GM19467 (cell line): ENCODE measurements around the gene FOLH1.
"Not testable (repeated sequence)": the region's sequence is repeated elsewhere in the genome, so short reads cannot be mapped to it uniquely, and the experiment has no call there.

ENCODE experiments used
- ATAC-seq: cut with Tn5 transposase; IDR thresholded peaks from one replicate; pipeline ENCODE4 v1.9.1; 2021; ENCODE audit warnings: mild to moderate bottlenecking, moderate library complexity; ENCODE audit not compliant: unreplicated experiment

FOLH1 gene

DNA sequence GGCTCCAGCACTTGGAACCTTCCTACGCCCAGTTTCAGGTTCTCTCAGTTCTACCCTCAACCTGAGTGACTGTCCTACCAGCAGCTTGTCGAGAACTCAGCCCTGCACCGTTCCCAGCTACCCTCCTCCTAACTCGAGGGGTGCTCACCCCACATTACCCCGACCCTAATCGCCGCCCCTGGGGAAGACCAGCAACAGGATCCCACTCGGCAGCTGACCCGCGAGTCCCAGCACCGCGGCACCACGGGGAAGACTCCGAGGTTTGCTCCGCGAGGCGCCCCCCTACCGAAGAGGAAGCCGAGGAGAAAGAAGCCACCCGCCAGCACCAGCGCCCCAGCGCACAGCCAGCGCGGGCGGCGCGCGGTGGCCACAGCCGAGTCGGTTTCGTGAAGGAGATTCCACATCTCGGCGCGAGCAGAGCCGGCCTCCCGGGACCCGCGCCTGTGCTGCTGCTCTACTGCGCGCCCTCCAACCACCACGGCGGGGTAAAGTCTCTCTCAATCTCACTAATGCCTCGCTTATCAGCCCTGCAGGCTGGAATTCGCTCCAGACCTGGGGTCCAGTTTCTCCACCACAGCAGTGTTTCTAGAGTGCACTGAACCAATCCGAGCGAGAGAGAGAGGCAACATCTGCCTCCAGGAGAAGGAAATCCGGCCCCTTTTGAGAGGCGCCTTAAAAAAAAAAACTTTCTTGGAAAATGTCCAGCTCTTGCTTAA lies at the start of gene FOLH1:
TSS of gene FOLH1 (minus strand) at position 597 of the 716 bp plus-strand sequence. CDS start at position 404, 193 bp downstream.
- no peak for ATAC-seq

DNA sequence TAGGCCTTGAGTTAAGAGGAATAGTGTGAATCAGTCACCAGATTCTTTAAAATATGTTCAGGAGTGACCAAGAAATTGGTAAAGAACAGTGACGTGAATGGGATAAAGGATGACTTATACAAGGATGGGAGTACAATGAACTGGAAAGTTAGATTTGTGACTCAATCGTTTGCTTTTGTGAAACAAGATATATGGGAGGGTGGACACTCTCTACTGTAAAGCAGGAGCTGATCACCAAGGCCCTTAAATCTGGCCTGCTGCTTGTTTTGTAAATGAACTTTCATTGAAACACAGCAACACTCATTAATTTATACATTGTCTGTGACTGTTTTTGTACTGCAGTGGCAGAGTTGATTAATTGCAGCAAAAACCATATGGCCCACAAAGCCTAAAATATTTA lies 46.7 kb upstream of the FOLH1 start:
- ATAC-seq, result not testable (repeated sequence)

DNA sequence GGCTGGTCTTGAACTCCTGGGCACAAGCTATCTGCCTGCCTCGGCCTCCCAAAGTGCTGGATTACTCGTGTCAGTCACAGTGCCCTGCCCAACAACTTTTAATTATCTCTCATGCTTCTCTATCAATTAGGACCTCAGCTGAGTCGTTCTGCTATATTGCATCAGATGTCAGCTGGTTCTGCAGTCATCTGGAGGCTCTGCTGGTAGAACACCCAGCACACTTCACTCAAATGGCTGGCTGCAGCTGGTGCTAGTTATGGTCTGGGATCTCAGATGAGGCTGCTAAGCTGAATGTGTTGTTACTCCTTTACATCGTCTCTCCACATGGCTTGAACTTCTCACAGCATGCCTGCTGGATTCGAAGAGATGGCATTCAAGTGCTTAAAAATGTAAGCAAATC lies 42.8 kb upstream of the FOLH1 start:
- not testable (repeated sequence) for ATAC-seq

DNA sequence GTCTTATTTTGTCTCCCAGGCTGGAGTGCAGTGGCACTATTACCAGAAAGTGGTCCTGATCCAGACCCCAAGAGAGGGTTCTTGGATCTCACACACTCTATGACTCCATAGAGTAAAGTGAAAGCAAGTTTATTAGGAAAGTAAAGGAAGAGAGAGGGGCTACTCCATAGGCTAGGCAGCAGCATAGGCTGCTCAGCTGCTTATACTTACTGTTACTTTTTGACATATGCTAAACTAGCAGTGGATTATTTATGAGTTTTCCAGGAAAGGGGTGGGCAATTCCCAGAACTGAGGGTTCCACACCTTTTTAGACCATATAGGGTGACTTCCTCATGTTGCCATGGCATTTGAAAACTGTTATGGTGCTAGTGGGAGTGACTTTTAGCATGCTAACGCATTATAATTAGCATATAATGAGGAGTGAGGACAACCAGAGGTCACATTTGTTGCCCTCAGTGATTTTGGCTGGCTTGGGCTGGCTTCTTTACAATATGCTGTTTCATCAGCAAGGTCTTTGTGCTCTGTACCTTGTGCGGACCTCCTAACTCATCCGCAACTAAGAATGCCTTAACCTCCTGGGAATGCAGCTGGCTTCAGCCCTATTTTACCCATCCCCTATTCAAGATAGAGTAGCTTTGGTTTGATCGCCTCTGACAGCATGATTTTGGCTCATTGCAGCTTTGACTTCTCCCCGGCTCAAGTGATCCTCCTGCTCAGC lies 42.2 kb upstream of the FOLH1 start:
- not testable (repeated sequence) for ATAC-seq

DNA sequence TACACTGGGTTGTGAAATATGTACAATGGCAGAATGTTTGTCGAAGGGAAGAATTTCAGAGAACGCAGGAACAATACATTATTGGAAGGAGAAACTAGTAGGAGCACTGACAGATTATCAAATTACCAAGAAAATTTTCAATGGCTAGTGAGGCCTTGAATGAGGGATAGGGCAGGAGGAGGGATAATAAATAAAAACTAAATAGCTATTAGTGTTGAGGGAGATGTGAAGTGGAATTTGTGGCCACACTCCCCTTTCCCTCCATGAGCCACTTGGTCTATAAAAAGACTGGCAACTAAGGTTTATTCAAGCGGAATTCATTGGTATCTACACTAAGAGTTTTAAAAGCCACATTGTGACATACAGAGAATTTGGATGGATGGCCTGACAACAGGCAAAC lies 41.0 kb upstream of the FOLH1 start:
- not testable (repeated sequence) for ATAC-seq

DNA sequence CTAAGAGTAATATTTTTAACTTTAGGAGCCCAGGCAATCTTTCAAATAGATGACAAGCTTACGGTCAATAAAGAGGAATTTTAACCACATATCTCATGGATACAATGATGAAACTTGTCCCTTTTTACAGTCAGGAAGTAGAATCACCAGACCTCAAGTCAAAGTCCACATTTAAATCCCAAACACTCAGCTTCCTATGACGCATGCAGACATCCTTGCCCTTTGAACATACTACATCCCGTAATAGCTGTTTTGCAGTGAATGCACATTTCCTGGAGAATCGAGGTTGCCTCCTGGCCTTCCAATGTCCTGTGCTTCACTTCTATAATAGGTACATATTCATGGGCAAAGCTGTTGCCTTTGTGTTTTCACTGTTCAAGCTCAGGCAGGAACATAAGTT lies 25.3 kb upstream of the FOLH1 start:
- not testable (repeated sequence) for ATAC-seq

DNA sequence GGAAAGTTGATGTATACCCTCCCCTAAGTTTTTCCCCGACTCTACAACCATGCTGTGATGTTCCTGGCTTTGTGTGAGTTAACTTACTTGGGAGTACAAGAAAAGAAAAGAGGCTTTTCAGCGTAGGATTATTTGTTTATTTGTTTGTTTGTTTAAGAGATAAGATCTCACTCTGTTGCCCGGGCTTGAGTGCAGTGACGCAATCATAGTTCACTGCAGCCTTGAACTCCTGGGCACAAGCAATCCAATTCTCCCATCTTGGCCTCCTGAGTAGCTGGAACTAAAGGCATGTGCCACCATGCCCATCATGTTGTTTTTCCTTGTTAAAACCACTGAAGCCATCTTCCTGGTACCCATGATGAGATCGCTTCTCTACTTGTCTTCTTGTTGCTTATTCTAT lies 24.6 kb upstream of the FOLH1 start:
- ATAC-seq, result not testable (repeated sequence)

DNA sequence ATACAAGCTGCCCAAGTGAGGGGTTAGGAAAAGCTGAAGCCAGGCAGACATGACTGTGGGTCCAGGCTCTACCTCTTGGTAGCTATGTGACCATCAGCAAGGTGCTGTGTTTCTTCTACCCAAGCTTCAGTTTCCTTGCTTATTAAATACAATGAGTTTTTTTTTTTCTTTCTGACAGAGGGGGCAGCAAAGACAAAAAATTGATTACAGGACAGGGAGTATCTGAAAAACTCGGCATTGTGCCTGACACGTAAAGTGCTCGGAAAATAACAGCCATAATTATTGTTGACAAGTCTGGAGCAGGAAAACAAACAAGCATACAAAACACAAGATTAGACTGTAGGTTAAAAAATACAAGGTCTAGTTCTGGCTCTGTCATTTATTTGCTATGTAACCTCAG lies 23.3 kb upstream of the FOLH1 start:
- not testable (repeated sequence) for ATAC-seq

DNA sequence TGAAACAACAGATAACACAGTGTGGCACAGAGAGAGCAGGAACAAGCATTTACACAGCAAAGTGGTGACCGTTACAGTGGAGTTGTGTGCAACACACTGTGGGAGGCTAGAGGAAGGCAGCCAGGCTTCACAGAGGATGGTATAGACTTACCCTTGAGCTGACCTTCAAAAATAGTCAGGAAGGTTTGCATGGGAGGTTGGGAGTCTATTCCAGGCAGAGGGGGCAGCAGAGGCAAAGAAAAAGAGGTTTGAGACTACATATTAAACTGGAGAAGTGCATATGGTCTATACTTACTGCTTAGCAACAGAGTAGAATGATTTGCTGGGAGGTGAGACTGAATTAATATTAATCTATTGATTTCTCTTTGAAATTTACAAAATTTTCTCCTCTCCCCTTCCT lies 22.1 kb upstream of the FOLH1 start:
- not testable (repeated sequence) for ATAC-seq

DNA sequence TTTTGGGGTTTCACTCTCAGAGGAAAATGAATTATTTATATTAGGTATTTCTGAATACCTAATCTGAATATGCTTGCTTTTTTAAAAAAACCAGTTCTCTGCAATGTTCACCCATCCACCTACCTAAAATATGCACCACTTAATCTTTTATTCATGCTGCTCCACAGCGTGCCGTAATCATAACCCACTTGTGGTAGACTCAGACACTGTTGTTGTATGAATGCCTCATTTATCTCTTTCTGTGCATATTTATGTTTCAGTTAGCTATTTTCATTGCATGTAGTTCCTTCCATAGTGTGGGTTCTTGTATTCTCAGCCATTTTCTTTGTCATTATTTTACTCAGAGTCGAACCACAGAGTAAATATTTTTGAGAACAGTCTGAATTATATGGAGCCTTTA lies 21.6 kb upstream of the FOLH1 start:
- ATAC-seq, result not testable (repeated sequence)

DNA sequence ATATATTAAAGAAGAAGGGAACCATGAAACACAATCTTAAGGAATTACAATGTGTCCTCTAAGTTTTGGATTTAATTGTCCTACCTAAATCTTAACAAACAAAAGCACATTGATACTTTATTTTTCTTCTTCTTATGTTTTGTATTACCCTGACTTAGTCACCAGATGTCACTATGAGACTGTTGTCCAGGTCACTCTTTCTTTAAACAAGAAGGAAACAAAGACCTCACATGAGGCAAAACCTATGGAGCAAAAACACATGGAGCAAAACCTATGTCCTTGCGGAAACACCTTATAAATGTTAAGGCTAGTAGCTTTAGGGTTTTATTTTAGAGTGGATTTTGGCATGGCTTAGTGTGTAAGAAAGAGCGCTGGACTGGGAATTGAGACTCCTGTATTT lies 20.7 kb upstream of the FOLH1 start:
- ATAC-seq, result not testable (repeated sequence)

DNA sequence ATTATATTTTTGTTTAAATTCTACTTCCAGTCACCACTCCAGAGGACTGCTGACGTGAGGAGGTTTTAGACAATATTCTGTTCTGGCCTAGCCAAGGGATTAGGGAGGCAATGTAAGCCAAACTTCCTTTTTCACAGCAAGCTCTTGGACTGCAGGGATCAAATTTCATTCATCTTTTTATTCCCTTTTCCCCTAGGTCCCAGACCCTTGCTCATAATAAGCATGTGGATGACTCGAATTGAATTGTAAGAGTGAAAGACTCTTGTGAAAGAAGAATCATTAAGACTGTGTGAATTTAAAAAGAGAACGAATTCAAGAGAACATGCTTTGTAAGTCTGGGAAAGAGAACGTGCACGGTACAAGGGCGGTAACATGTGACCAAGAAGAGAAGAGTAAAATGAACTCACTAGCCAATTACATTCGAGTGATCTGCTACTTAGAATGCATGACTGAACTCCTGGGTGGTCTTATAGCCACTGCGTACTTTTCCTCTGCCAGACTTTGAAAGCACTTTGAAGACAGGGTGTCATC lies 16.9 kb upstream of the FOLH1 start:
- ATAC-seq, result not testable (repeated sequence)

DNA sequence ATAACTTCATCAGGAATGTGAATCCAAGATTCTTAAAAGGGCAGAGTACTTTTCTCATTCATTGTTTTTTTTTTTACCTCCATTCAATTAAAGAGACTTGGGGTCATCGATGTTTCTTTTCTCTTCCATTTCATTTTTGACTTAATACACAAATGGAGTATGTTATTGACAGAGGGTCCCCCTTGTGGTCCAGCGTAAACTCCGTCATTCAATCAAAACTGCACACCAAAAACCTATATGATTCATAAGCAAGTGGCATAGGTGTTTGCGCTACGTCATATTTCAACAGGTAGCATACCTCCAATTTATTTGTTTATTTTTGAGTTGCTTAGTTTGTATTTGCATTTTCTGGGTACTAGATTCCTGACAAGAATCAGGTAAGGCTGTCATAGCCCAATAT lies 12.7 kb upstream of the FOLH1 start:
- ATAC-seq, result no peak

DNA sequence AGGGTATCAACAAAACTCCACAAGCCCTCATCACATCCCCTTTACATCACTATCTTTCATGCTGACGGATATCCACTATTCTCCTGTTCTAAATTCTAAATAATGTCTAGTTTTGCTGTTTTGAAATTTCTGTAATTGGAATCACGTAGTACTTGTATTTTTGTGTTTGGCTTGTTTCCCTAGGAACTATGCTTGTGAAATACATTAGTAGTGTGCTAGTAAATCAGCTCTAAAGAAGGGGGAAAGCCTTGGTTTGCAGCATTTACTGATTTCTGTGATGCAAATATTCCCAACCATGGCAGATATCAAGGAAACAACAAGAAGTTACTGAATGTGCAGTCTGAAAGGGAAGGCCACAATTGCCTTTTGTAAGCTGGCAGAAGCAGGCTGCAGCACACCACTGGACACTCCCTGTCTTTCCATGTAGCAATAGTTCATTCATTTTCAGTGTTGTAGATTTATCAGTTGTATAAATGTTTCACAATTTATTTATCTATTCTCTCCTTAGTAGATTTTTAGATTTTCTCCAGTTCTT lies 4.7 kb upstream of the FOLH1 start:
- no peak for ATAC-seq

DNA sequence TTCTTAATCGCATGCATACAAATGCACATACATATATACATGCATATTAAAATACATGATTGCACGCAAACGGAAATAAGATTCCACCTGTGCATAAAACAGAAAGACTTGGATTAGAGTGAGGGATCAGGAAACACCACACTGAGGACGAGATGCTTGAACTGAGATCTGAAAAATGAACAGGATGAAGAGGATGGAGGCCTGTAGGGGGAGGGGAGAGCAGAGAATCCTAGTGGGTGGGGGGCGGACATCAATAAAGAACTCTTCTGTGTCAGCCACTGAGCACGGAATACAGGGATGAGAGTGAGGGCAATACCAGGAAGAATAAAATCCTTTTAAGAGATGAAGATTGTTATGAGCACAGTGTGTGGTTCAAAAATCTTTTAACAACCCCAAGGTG lies 1.4 kb downstream of the FOLH1 start:
- not testable (repeated sequence) for ATAC-seq

DNA sequence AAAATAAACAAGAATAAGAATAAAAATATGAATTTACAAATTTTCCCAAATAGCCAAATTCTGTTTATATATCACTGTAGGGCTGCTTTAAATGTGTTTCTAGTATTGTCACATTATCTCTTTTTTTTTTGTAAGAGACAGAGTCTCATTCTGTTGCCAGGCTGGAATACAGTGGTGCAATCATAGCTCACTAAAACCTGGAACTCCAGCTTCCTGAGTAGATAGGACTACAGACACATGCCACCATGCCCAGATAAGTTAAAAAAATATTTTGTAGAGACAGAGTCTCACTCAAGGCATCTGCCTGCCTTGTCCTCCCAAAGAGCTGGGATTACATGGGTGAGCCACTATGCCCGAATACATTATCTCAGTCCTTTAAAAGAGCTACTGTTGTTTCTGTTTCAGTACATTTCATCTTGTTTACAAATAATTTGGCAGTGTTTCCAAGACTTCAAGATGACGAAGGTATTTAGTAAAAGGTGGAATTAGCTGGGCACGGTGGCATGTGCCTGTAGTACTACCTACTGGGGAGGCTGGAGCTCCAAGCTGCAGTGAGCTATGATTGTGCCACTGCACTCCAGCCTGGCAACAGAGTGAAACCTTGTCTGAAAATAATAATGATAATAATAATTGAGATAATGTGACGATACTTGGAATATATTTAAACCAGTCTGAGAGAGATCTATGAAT lies 6.0 kb downstream of the FOLH1 start:
- no peak for ATAC-seq

DNA sequence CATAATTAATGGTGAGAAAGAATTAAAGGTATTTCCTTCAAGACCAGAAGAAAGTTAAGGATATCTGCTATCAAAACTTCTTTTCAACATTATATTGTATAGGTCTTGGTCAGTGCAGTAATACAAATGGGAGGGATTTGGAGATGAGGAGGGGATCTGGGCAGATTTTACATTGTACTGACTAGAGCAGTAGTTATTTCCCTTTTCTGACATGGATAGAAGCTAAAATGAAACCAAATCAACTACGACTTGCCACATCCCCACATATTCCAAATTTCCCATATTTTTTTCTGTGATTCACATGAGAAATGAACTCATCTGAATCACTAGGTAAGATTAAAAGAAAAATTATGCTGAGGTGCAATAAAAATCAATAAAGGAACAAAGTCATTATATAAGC lies 11.6 kb downstream of the FOLH1 start:
- not testable (repeated sequence) for ATAC-seq

DNA sequence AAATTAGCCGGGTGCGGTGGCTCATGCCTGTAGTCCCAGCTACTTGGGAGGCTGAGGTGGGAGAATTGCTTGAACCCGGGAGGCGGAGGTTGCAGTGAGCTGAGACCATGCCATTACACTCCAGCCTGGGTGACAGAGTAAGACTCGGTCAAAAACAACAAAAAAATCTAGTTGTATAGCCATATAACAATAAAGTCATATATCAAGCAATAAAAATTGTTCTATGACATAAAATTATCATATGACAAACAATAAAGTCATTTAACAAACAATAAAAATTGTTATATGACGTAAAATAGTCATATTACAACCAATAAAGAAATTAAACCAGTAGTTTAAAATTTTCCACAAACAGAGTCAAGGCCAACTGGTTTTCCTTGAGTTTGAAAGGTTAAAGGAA lies 12.4 kb downstream of the FOLH1 start:
- not testable (repeated sequence) for ATAC-seq

DNA sequence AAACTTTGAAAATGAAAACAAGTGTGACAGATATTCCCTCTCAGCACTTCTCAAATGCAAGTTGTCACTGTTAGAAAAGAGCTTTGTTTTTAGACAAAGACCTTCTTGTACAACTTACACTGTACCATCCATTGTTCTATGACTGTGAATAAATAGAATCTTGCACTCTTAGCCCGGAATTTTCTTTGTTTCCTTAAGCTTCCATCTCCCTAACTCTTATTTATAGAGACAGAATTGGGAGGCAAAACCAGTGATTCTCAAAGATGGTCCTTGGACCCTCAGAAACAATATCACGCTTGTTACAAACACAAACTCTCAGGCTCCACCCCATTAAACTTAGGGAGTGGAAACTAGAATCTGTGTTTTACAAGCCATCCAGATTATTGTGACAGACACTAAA lies 18.1 kb downstream of the FOLH1 start:
- not testable (repeated sequence) for ATAC-seq

DNA sequence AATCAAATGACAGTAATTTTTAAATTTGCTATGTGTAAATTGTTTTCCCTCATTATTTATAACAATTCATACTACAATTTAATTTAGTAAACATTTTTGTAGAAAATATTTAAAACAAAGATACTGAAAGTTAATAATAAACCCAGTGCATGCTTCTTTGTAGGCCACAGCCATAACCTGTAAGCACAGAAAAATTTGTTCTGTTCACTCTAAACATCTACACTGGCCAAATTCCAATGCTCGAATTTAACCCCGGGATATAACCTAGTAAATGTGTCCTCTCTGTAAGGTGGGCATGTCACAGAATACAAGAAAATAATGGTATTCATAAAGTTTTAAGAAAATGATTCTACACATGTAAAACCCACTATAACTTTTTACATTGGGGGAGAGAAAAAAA lies 22.2 kb downstream of the FOLH1 start:
- not testable (repeated sequence) for ATAC-seq

DNA sequence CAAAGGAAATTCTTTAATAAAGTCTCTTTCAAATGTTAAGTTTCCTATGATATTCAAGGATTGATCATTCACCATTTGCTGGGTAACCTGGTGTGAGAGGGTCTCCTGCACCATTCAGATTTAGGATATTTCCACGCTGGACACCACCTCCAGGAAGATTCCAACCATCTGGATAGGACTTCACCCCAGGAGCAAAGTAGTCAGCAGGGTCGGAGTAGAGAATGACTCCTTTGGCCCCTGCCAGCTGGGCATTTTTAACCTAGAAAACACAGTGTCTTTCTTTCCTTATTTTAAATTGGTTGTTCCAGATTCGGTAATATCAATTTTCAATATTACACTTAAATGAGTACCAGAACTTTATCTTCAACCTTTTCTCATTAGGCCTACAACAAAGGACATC lies 22.8 kb downstream of the FOLH1 start:
- ATAC-seq, result not testable (repeated sequence)
